SH-SY5Y (cell line): ENCODE measurements around the gene DUOX1.

Experiments used
- GATA2 ChIP-seq: IDR thresholded peaks from 2 replicates; pipeline ENCODE4 v1.6.1; 2011; ENCODE audit warnings: mild to moderate bottlenecking, low read depth, low read length
- GATA3 ChIP-seq: IDR thresholded peaks from 2 replicates; pipeline ENCODE4 v1.6.1; 2011; ENCODE audit warnings: low read depth, mild to moderate bottlenecking, low read length, moderate library complexity

GRCh38 chr15:45199136-45199810 is 69.5 kb downstream of the DUOX1 start:
- no peak for TF ChIP-seq GATA2
- no peak for TF ChIP-seq GATA3
